CD4-positive, alpha-beta T cell (primary cell): ENCODE results near the gene SLC4A2. TPM values are rescaled to one million over a fixed set of nuclear protein-coding genes. Genes with fewer than 3 reads are reported as not detected.
A peak's percentile ranks its signal among the peaks of the same experiment; 100 is the strongest.

ENCODE experiments used
- ATAC-seq: fragments of 200-7000 bp; cut with Tn5 transposase; one replicate; pipeline ENCODE4 v1.10.0; 2022; ENCODE audit warnings: mild to moderate bottlenecking; ENCODE audit not compliant: poor library complexity
- CTCF ChIA-PET: fragments of 350-600 bp; sonication (Branson Sonifier 250); formaldehyde crosslinking; loops from one replicate; lab custom pipeline; 2021; ENCODE audit warnings: antibody characterized with exemption, inconsistent platforms; lab: Charles Lee
- POLR2A ChIA-PET: fragments of 350-600 bp; sonication (Branson Sonifier 250); formaldehyde crosslinking; loops from one replicate; lab custom pipeline; 2021; ENCODE audit warnings: antibody characterized with exemption, inconsistent platforms; lab: Charles Lee
- DNase-seq, 14 experiments: peaks; one replicate each; pipeline ENCODE4 v3.0.0-alpha.2; 2013 to 2020; ENCODE audit warnings: mixed read lengths in 2 of 14
- H3K27ac ChIP-seq, 2 donors: one replicate each; pipeline versions ENCODE4 v1.5.1 to v1.7.0; 2013; ENCODE audit warnings: low read length in 2 of 2, low read depth in 1 of 2, mild to moderate bottlenecking in 1 of 2
- H3K27me3 ChIP-seq, 2 experiments: 1 replicate in 1 of 2; 2 replicates in 1 of 2; pipeline versions ENCODE4 v1.6.1 to v1.7.0; 2013; ENCODE audit warnings: low read length in 2 of 2, control low read depth in 1 of 2, mild to moderate bottlenecking in 1 of 2, moderate library complexity in 1 of 2; ENCODE audit not compliant: insufficient read depth in 2 of 2, control insufficient read depth in 1 of 2
- H3K36me3 ChIP-seq: one replicate; pipeline ENCODE4 v1.6.1; 2013; ENCODE audit warnings: low read length, control low read depth; ENCODE audit not compliant: insufficient read depth
- H3K4me1 ChIP-seq: one replicate; pipeline ENCODE4 v1.6.1; 2013; ENCODE audit warnings: low read length, control low read depth; ENCODE audit not compliant: insufficient read depth
- H3K4me3 ChIP-seq: one replicate; pipeline ENCODE4 v1.5.1; 2013; ENCODE audit warnings: mild to moderate bottlenecking, low read length, moderate library complexity
- H3K9me3 ChIP-seq, 2 experiments: 1 replicate in 1 of 2; 2 replicates in 1 of 2; pipeline versions ENCODE4 v1.6.1 to v1.7.0; 2013; ENCODE audit warnings: low read length in 2 of 2, mild to moderate bottlenecking in 2 of 2, control low read depth in 1 of 2, moderate library complexity in 1 of 2; ENCODE audit not compliant: control insufficient read depth in 1 of 2, insufficient read depth in 1 of 2
- H3K27ac Mint-ChIP-seq: one replicate; pipeline ENCODE4 v1.8.0; 2020; ENCODE audit warnings: mixed read lengths
- H3K27me3 Mint-ChIP-seq: one replicate; pipeline ENCODE4 v1.8.0; 2021; ENCODE audit warnings: mixed read lengths
- H3K36me3 Mint-ChIP-seq: one replicate; pipeline ENCODE4 v1.8.0; 2021; ENCODE audit warnings: low read depth, mixed read lengths
- H3K4me1 Mint-ChIP-seq: one replicate; pipeline ENCODE4 v1.8.0; 2021; ENCODE audit warnings: low read depth, mixed read lengths
- H3K4me3 Mint-ChIP-seq: one replicate; pipeline ENCODE4 v1.8.0; 2020; ENCODE audit warnings: mild to moderate bottlenecking, mixed read lengths
- H3K9me3 Mint-ChIP-seq: one replicate; pipeline ENCODE4 v1.8.0; 2020; ENCODE audit warnings: mixed read lengths
- CTCF ChIP-seq: fragments of 200-600 bp; IDR thresholded peaks from one replicate; pipeline ENCODE4 v1.8.0; 2022; ENCODE audit warnings: antibody characterized with exemption, mild to moderate bottlenecking
- intact Hi-C, 2 experiments: fragments of 100-400 bp; cut with DNase I in 1 of 2; cut with micrococcal nuclease in 1 of 2; formaldehyde crosslinking; loops; one replicate each; pipeline versions ENCODE4 v1.15.1 to v1.9.0; 2023 to 2025; cut with DNase I, micrococcal nuclease
- total RNA-seq, 174 experiments: library from RNA in 2 of 174; stranded (reverse) in 2 of 174; gene quantifications; one replicate each; pipeline ENCODE4 v1.2.3 and lab custom pipeline; 2021 to 2026

Gene SLC4A2
- total RNA-seq, 2 experiments from 2014 or later: 27.1 to 31.4 TPM

GRCh38 chr7:151083824-151084160 lies 24.4 kb downstream of the SLC4A2 start:
- Mint-ChIP-seq H3K4me3 (peak overlapping the region; percentile 88), H3K4me1 (peaks cover 50% of the 10 kb centered on the region), H3K27ac (peak overlapping the region; percentile 85), H3K27me3 (peaks cover 4% of the 10 kb centered on the region), H3K36me3 (peaks cover 18% of the 10 kb centered on the region), H3K9me3 (no peaks in the 10 kb centered on the region)
- H3K4me1 ChIP-seq: peaks cover 75% of the 10 kb centered on the region
- peak; percentile 1 for ATAC-seq
- CTCF ChIA-PET: interaction anchor here (0.8 to 2.6 kb wide), 8 partner anchors 23 to 121 kb away, joined by 3 to 11 read pairs (median 4); partner anchors contain the start of gene ABCB8
- H3K4me3 ChIP-seq: peak overlapping the region; percentile 79
- peak overlapping the region in 1 of 2 donors; percentile 44 for H3K27ac ChIP-seq
- POLR2A ChIA-PET: interaction anchor here (0.6 to 1.6 kb wide), 3 partner anchors 25 to 1938 kb away, joined by 3 to 8 read pairs (median 3); partner anchors contain the start of genes ABCB8 and SLC4A2
- no peaks in the 10 kb centered on the region for H3K27me3 ChIP-seq
- intact Hi-C loops: loop anchor here (1.0 to 10.0 kb wide), 5 partner anchors 25 to 1371 kb away; partner anchors contain the start of genes ABCB8 (in 1 of the 2), KCNH2 (in 1 of the 2) and ZNF862 (in 1 of the 2)
- H3K9me3 ChIP-seq: peaks cover 0 to 3% of the 10 kb centered on the region in 2 experiments
- no peak for DNase-seq
- H3K36me3 ChIP-seq: peaks cover 4% of the 10 kb centered on the region
- TF ChIP-seq CTCF: no peak

- H3K4me1 Mint-ChIP-seq: peaks cover 48% of the 10 kb centered on the region
- Histone ChIP-seq H3K27ac (no peak overlapping the region), H3K36me3 (no peaks in the 10 kb centered on the region), H3K4me3 (peak overlapping the region; percentile 59), H3K9me3 (peaks cover 0 to 3% of the 10 kb centered on the region in 2 experiments), H3K27me3 (no peaks in the 10 kb centered on the region), H3K4me1 (peaks cover 75% of the 10 kb centered on the region)
- H3K36me3 Mint-ChIP-seq: peaks cover 14% of the 10 kb centered on the region
- POLR2A ChIA-PET: interaction anchor here (1.0 to 1.8 kb wide), 4 partner anchors 26 to 122 kb away, joined by 3 to 8 read pairs (median 4); partner anchors contain the start of gene ABCB8
- H3K27ac Mint-ChIP-seq: peak overlapping the region; percentile 85
- no peaks in the 10 kb centered on the region for H3K9me3 Mint-ChIP-seq
- TF ChIP-seq CTCF: no peak
- DNase-seq: peak in 1 of 14 experiments; percentile 22
- intact Hi-C loops: loop anchor here in 1 of 2 experiments (10.0 kb wide), 2 partner anchors 111 to 1251 kb away; partner anchors contain the start of genes KCNH2 and ZNF862
- H3K27me3 Mint-ChIP-seq: peaks cover 8% of the 10 kb centered on the region
- peak overlapping the region; percentile 90 for H3K4me3 Mint-ChIP-seq
- ATAC-seq: no peak
- CTCF ChIA-PET: interaction anchor here (1.5 to 2.6 kb wide), 2 partner anchors 25 to 67 kb away, joined by 4 to 11 read pairs; no protein-coding TSS in a partner anchor
Observed at GRCh38 chr7:151085329-151085690, 25.9 kb downstream of the SLC4A2 start.

- H3K4me3 ChIP-seq: peak within 1 kb of the TSS; percentile 70
- H3K4me3 Mint-ChIP-seq: peak within 1 kb of the TSS; percentile 90
- CTCF ChIA-PET: no interaction called here
- H3K36me3 Mint-ChIP-seq: peaks cover 14% of the 10 kb centered on the region
- peaks cover 0 to 3% of the 10 kb centered on the region in 2 experiments for H3K9me3 ChIP-seq
- peaks cover 74% of the 10 kb centered on the region for H3K4me1 ChIP-seq
- H3K9me3 Mint-ChIP-seq: no peaks in the 10 kb centered on the region
- H3K27me3 ChIP-seq: no peaks in the 10 kb centered on the region
- intact Hi-C loops: loop anchor here in 1 of 2 experiments (10.0 kb wide), 2 partner anchors 111 to 1251 kb away; partner anchors contain the start of genes KCNH2 and ZNF862
- POLR2A ChIA-PET: interaction anchor here (1.1 to 1.8 kb wide), 4 partner anchors 27 to 72 kb away, joined by 3 to 8 read pairs (median 5); partner anchors contain the start of gene ABCB8
- no peaks in the 10 kb centered on the region for H3K36me3 ChIP-seq
- no peak within 1 kb of the TSS for H3K27ac ChIP-seq
- TF ChIP-seq CTCF: no peak
- peaks cover 48% of the 10 kb centered on the region for H3K4me1 Mint-ChIP-seq
- H3K27me3 Mint-ChIP-seq: peaks cover 8% of the 10 kb centered on the region
- DNase-seq (peak in 13 of 14 experiments; percentile 32 to 81 (median 57)), ATAC-seq (peak; percentile 7)
- peak within 1 kb of the TSS; percentile 85 for H3K27ac Mint-ChIP-seq
Observed at GRCh38 chr7:151085691-151086620, 26.6 kb downstream of the SLC4A2 start, which contains the start of gene AGAP3. Gene AGAP3, plus strand, starts transcription at chr7:151086475. Its CDS starts 267 bp downstream, at chr7:151086742.
